Osteoblast (primary cell): ENCODE data around the gene IPO11. TPM values are rescaled to one million over a fixed set of nuclear protein-coding genes. Genes with fewer than 3 reads are reported as not detected.
"Not testable (repeated sequence)": the region's sequence is repeated elsewhere in the genome, so short reads cannot be mapped to it uniquely, and the experiment has no call there.

Experiments
- DNase-seq: peaks from one replicate; pipeline ENCODE4 v3.0.0; 2011; ENCODE audit warnings: low spot score, mixed read lengths; ENCODE audit not compliant: insufficient read length; ENCODE audit errors: missing footprints
- H2AFZ ChIP-seq: 2 replicates; pipeline ENCODE4 v1.6.0; 2011; ENCODE audit warnings: mild to moderate bottlenecking, low read length
- H3K27ac ChIP-seq: 2 replicates; pipeline ENCODE4 v1.5.1; 2011; ENCODE audit warnings: mild to moderate bottlenecking, low read depth, low read length, moderate library complexity
- H3K27me3 ChIP-seq: 2 replicates; pipeline ENCODE4 v1.6.0; 2012; ENCODE audit warnings: mild to moderate bottlenecking, control low read depth, inconsistent platforms, low read length, moderate library complexity; ENCODE audit not compliant: insufficient read depth
- H3K36me3 ChIP-seq: 2 replicates; pipeline ENCODE4 v1.5.1; 2011; ENCODE audit warnings: mild to moderate bottlenecking, low read length, control low read depth, moderate library complexity; ENCODE audit not compliant: insufficient read depth
- H3K4me1 ChIP-seq: 2 replicates; pipeline ENCODE4 v1.5.1; 2011; ENCODE audit warnings: mild to moderate bottlenecking, low read length, control low read depth, moderate library complexity; ENCODE audit not compliant: insufficient read depth
- H3K4me2 ChIP-seq: 2 replicates; pipeline ENCODE4 v1.6.0; 2011; ENCODE audit warnings: mild to moderate bottlenecking, low read length; ENCODE audit not compliant: insufficient read depth
- H3K4me3 ChIP-seq: fragments of 200-600 bp; sonication (generic); 3 replicates; pipeline ENCODE4 v1.5.1; 2012; ENCODE audit warnings: mild to moderate bottlenecking, low read length, inconsistent platforms; ENCODE audit not compliant: insufficient read depth
- H3K79me2 ChIP-seq: 2 replicates; pipeline ENCODE4 v1.6.0; 2012; ENCODE audit warnings: mild to moderate bottlenecking, low read length, control low read depth, inconsistent platforms; ENCODE audit not compliant: insufficient read depth
- H3K9me3 ChIP-seq: 2 replicates; pipeline ENCODE4 v1.5.1; 2011; ENCODE audit warnings: low read depth, low read length, control low read depth
- H4K20me1 ChIP-seq: 2 replicates; pipeline ENCODE4 v1.6.0; 2012; ENCODE audit warnings: mild to moderate bottlenecking, low read length, control low read depth; ENCODE audit not compliant: insufficient read depth
- total RNA-seq: library from RNA; depleted of rRNA; stranded (reverse); fragments of >200 nt; gene quantifications from 2 replicates; pipeline ENCODE4 v1.2.3, GENCODE V29; 2012
- TF ChIP-seq, protein P1 (sequence below): IDR thresholded peaks from 2 replicates; pipeline ENCODE4 v1.5.1; 2011; ENCODE audit warnings: mild to moderate bottlenecking, low read depth, low read length, moderate library complexity; ENCODE audit errors: extremely low read depth

Gene IPO11
- total RNA-seq, 1 donor = 24.2 TPM

- no peaks in the 10 kb centered on the region for H3K36me3 ChIP-seq
- TF ChIP-seq, protein P1, sequence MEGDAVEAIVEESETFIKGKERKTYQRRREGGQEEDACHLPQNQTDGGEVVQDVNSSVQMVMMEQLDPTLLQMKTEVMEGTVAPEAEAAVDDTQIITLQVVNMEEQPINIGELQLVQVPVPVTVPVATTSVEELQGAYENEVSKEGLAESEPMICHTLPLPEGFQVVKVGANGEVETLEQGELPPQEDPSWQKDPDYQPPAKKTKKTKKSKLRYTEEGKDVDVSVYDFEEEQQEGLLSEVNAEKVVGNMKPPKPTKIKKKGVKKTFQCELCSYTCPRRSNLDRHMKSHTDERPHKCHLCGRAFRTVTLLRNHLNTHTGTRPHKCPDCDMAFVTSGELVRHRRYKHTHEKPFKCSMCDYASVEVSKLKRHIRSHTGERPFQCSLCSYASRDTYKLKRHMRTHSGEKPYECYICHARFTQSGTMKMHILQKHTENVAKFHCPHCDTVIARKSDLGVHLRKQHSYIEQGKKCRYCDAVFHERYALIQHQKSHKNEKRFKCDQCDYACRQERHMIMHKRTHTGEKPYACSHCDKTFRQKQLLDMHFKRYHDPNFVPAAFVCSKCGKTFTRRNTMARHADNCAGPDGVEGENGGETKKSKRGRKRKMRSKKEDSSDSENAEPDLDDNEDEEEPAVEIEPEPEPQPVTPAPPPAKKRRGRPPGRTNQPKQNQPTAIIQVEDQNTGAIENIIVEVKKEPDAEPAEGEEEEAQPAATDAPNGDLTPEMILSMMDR = no peak
- no peaks in the 10 kb centered on the region for H3K9me3 ChIP-seq
- H3K4me2 ChIP-seq = no peak overlapping the region
- H4K20me1 ChIP-seq = no peaks in the 10 kb centered on the region
- no peaks in the 10 kb centered on the region for H3K4me1 ChIP-seq
- no peak for DNase-seq
- no peak overlapping the region for H3K27ac ChIP-seq
- H3K27me3 ChIP-seq = no peaks in the 10 kb centered on the region
- H3K79me2 ChIP-seq = no peaks in the 10 kb centered on the region
- no peak overlapping the region for H3K4me3 ChIP-seq
- no peak overlapping the region for H2AFZ ChIP-seq
These were observed 87.2 kb downstream of the IPO11 start for GRCh38 chr5:62499756-62500155.

DNA sequence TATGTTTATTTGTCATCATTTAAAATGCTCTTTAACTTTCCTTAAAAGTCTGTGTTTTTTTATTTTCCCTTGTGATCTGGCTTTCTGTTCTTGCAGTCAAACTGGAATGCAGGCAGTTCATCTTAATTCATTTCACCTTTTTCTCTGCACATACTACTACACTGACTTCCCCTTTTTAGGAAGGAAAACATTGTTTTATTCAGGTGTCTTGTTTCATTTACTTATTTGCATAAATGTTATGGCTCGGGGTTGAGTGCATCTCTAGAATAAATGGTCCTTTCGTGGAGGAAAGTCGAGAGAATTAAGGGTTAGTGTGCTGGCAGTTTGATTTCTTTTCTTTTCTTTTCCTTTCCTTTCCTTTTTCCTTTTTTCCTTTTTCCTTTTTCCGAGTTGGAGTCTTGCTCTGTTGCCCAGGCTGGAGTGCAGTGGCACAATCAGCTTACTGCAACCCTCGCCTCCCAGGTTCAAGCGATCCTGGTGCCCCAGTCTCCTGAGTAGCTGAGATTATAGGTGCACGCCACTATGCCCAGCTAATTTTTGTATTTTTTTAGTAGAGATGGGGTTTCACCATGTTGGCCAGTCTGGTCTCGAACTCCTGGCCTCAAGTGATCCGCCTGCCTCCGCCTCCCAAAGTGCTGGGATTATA, 90.0 kb downstream of the IPO11 start:
- H3K27ac ChIP-seq = no peak overlapping the region
- no peak overlapping the region for H3K4me2 ChIP-seq
- no peaks in the 10 kb centered on the region for H3K79me2 ChIP-seq
- H3K4me3 ChIP-seq = no peak overlapping the region
- H3K4me1 ChIP-seq = no peaks in the 10 kb centered on the region
- H3K36me3 ChIP-seq = no peaks in the 10 kb centered on the region
- no peaks in the 10 kb centered on the region for H4K20me1 ChIP-seq
- no peak overlapping the region for H2AFZ ChIP-seq
- no peak for DNase-seq
- TF ChIP-seq, protein P1 = no peak
- no peaks in the 10 kb centered on the region for H3K27me3 ChIP-seq
- H3K9me3 ChIP-seq = no peaks in the 10 kb centered on the region

- TF ChIP-seq, protein P1 = no peak
- H2AFZ ChIP-seq = no peak overlapping the region
- H3K79me2 ChIP-seq = no peaks in the 10 kb centered on the region
- no peak overlapping the region for H3K4me3 ChIP-seq
- H3K27ac ChIP-seq = no peak overlapping the region
- H3K9me3 ChIP-seq = no peaks in the 10 kb centered on the region
- no peaks in the 10 kb centered on the region for H3K27me3 ChIP-seq
- H3K4me2 ChIP-seq = no peak overlapping the region
- no peak for DNase-seq
- no peaks in the 10 kb centered on the region for H3K36me3 ChIP-seq
- H3K4me1 ChIP-seq = no peaks in the 10 kb centered on the region
- no peaks in the 10 kb centered on the region for H4K20me1 ChIP-seq
These were observed 91.6 kb downstream of the IPO11 start for GRCh38 chr5:62504129-62504528.

DNA sequence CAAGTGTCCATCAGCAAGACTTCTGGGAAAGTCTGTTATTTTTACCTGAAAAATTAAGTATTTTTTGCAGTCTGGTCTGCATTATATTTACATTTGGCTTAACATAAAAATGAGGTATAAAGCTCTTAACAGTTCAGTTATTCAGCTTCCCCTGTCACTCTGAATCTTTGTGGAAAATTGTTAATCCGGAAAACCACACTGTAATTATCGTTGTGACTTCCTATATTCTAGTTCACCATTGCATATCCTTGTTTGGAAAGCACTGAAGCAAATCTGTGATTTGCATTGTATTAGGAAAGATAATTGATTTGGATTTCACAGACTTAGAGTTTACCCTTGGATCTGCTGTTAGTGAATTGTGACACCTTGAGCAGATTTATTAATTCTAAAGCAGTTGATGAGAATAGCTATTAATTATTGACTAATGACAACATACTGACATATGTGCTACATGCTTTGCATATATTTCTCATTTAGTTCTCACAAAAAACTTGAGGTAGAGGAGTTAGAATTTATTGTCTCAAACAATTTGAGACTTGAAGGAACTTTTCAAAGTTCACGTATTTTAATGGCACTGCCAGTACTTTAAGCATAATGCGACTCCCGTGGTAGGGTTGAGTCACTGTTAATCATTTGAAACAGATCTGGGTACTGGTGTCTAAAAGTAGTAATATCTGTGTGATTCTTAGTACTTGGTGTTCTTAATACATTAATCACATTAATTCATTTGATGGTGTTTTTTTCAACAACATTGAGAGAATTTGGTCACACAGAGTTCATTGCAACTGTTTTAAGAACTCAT, 94.3 kb downstream of the IPO11 start:
- Histone ChIP-seq H3K27me3 (no peaks in the 10 kb centered on the region), H2AFZ (no peak overlapping the region), H3K4me1 (no peaks in the 10 kb centered on the region), H3K27ac (no peak overlapping the region), H3K36me3 (no peaks in the 10 kb centered on the region), H3K9me3 (no peaks in the 10 kb centered on the region), H3K4me2 (no peak overlapping the region), H3K79me2 (no peaks in the 10 kb centered on the region), H4K20me1 (no peaks in the 10 kb centered on the region), H3K4me3 (no peak overlapping the region)
- DNase-seq = no peak
- TF ChIP-seq, protein P1 = no peak

DNA sequence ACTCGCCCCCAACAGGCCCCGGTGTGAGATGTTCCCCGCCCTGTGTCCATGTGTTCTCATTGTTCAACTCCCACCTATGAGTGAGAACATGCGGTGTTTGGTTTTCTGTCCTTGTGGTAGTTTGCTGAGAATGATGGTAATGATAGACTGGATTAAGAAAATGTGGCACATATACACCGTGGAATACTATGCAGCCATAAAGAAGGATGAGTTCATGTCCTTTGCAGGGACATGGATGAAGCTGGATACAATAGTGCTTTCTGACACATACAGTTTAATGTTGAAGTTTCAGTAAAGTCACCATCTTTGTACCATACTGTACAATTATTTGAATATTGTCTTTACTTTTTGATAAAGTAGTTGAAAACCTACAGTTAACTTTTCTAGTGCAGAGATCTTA, 96.2 kb downstream of the IPO11 start:
- not testable (repeated sequence) for H4K20me1 ChIP-seq, DNase-seq, H3K4me2 ChIP-seq, H3K36me3 ChIP-seq, H3K27me3 ChIP-seq, H3K4me3 ChIP-seq, H3K4me1 ChIP-seq, H3K27ac ChIP-seq, H2AFZ ChIP-seq, H3K79me2 ChIP-seq, H3K9me3 ChIP-seq
